Ramos (cell line): ENCODE measurements around the gene MPPE1.
"Not testable (repeated sequence)": the region's sequence is repeated elsewhere in the genome, so short reads cannot be mapped to it uniquely, and the experiment has no call there.

ENCODE experiments used
- in situ Hi-C: fragments of 300-500 bp; cut with MboI; formaldehyde crosslinking; loops from one replicate; pipeline ENCODE4 v1.14.3; 2022; ENCODE audit warnings: low sequenced_read_pairs; ENCODE audit not compliant: unreplicated experiment

The MPPE1 gene

GRCh38 chr18:11861583-11862288 lies 46.4 kb downstream of the MPPE1 start:
- in situ Hi-C loops: no loop called here

- in situ Hi-C loops: no loop called here
Observed at GRCh38 chr18:11860594-11861450, 47.3 kb downstream of the MPPE1 start.

- in situ Hi-C loops: no loop called here
Observed at GRCh38 chr18:11859903-11860407, 48.2 kb downstream of the MPPE1 start.

GRCh38 chr18:11859282-11859830 lies 48.8 kb downstream of the MPPE1 start:
- in situ Hi-C loops: no loop called here

- in situ Hi-C loops: no loop called here
Observed at GRCh38 chr18:11857177-11857887, 50.8 kb downstream of the MPPE1 start.

GRCh38 chr18:11854554-11854953 lies 53.6 kb downstream of the MPPE1 start:
- in situ Hi-C loops: not testable (repeated sequence)

GRCh38 chr18:11851806-11852337 lies 56.2 kb downstream of the MPPE1 start:
- in situ Hi-C loops: no loop called here

- in situ Hi-C loops: no loop called here
Observed at GRCh38 chr18:11851146-11851805, 56.8 kb downstream of the MPPE1 start, which contains the start of gene CHMP1B. TSS of gene CHMP1B (plus strand) at chr18:11851413. CDS start at chr18:11851512, 99 bp downstream.

- in situ Hi-C loops: no loop called here
Observed at GRCh38 chr18:11850821-11851145, 57.3 kb downstream of the MPPE1 start.

- in situ Hi-C loops: loop anchor here (10.0 kb wide), 1 partner anchor 55 kb away; the partner anchor contains the start of gene MPPE1
Observed at GRCh38 chr18:11849841-11850634, 58.1 kb downstream of the MPPE1 start.

- in situ Hi-C loops: loop anchor here (10.0 kb wide), 1 partner anchor 56 kb away; the partner anchor contains the start of gene MPPE1
Observed at GRCh38 chr18:11849279-11849678, 58.8 kb downstream of the MPPE1 start.

GRCh38 chr18:11847811-11848210 lies 60.3 kb downstream of the MPPE1 start:
- in situ Hi-C loops: loop anchor here (10.0 kb wide), 1 partner anchor 57 kb away; the partner anchor contains the start of gene MPPE1

- in situ Hi-C loops: loop anchor here (10.0 kb wide), 1 partner anchor 59 kb away; the partner anchor contains the start of gene MPPE1
Observed at GRCh38 chr18:11845654-11846053, 62.5 kb downstream of the MPPE1 start.

- in situ Hi-C loops: loop anchor here (10.0 kb wide), 1 partner anchor 60 kb away; the partner anchor contains the start of gene MPPE1
Observed at GRCh38 chr18:11844436-11844835, 63.7 kb downstream of the MPPE1 start.

GRCh38 chr18:11842562-11842961 lies 65.6 kb downstream of the MPPE1 start:
- in situ Hi-C loops: loop anchor here (10.0 kb wide), 1 partner anchor 62 kb away; the partner anchor contains the start of gene MPPE1

- in situ Hi-C loops: loop anchor here (10.0 kb wide), 1 partner anchor 64 kb away; the partner anchor contains the start of gene MPPE1
Observed at GRCh38 chr18:11840493-11840892, 67.6 kb downstream of the MPPE1 start.

- in situ Hi-C loops: no loop called here
Observed at GRCh38 chr18:11839556-11839955, 68.6 kb downstream of the MPPE1 start.

- in situ Hi-C loops: no loop called here
Observed at GRCh38 chr18:11834772-11835171, 73.3 kb downstream of the MPPE1 start.
